SIG-M5 treated with dmso at 0.1 percent for 504 hours (cell line): ENCODE measurements around the gene RBMS3.
A peak's percentile ranks its signal among the peaks of the same experiment; 100 is the strongest.

Experiments
- DNase-seq: peaks from one replicate; lab custom pipeline; 2025; ENCODE audit not compliant: unreplicated experiment; lab: John Stamatoyannopoulos, UW

The RBMS3 gene

DNA sequence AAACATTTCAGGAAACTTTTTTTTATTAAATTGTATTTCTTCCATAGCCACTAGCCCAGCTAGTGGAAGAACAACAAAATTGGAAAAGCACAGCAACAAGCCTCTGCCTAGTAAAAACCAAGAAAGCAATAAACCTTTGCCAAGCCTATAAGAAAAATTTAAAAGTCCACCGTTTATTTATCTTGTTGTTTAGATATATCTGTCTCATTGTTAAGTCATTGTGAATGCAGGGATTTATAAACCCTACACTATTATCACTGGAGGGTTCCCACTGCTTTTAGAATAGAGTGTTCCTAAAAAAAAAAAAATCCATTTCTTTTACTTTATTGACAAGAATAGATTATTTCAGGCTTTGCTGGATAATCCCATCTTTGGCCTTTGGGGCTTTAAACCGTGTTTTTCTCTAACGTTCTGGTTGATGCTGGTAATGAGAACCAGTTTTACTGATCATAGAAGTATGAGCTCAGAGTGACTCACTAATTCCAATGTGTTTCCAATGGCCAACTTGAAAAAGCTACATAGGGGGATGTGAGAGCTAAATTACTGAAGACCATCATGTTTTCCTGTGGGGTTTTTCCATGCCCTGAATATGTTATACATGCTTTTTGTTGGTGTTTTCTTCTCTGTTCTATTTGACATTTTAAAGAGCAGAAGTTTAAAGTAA is 634.1 kb downstream of the RBMS3 start:
- no peak for DNase-seq

DNA sequence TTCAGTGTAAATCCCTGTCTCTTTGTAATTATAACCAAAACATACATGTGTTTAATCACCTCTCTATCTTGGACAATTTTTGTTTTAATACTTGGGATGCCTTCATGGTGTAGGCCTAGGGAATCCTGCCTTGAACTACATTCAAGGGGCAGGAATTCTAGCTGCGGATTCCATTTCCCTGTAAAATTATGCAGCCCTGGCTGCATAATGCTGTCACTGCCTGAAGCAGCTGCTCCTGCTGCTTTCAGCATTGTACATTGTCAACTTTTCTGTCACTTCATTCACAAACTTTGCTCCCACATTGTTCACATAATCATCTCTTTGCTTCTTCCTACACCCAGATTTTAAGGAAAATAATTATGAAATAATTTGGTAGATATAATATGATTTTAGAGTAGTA is 638.7 kb downstream of the RBMS3 start:
- DNase-seq: no peak

DNA sequence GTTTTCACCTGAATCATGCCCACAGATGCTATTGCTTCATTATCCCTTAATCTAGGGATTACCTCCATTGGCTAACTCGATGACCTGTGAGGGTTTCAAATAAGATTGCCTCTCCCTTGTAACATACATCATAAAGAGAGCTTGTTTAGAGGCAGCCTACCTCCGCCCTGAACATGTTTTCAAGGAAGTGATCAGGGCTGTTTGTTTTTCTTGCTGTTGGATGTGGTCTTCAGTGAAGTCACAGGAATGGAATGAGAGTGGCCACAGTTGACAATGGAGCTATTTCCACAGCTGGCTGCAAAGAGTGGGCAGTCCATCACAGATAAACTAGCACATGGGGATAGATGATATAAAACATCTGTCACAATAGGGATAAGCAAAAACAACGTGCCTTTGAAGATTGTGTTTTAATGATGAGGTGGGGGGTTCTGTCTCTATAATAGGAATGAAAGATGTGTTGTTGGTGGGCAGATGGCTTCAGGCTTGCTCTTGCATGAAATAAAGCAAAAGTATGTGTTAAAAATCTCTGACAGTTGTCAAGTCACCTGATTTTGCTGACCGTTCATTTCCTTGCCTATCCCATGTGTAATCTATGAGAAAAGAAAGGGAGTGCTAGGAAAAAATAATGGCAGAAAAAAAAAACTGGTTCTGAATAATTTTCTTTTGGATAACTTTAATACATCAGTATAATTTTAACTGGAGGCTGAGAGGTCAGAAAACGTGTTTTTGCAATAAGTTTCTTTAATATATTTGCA is 642.3 kb downstream of the RBMS3 start:
- no peak for DNase-seq

DNA sequence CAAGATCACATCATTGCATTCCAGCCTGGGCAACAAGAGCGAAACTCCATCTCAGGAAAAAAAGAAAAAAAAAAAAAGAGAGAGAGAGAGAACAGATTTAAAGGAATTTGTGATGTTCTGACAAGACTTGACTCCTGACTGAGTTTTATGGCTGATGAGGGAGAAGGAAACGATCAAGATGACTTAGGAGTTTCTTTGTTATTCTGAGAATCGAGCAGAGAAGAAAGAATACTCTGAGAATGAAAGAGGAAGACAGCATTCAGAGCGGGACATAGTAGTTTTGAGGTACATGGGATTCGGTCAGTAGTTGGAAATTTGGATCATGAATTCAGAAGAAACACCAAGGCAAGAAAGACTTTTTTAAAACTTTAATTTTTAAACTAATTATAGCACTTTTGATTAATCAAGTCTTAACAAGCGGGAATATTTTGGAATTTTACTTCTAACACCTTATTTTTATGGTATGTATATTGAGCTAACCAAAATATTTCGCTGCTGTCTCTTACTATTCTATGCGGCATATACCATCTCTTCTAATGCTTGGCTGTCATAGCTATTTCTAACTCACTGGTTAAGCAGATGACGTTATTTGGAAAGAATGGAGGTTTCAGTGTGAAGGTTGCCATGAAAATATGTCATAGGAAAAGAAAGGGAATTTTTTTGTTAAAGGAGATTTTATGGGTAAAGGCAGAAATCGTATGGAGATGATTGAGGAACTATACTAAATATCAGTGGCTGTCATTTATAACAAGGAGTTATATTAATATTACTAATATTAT is 644.1 kb downstream of the RBMS3 start:
- DNase-seq: no peak

DNA sequence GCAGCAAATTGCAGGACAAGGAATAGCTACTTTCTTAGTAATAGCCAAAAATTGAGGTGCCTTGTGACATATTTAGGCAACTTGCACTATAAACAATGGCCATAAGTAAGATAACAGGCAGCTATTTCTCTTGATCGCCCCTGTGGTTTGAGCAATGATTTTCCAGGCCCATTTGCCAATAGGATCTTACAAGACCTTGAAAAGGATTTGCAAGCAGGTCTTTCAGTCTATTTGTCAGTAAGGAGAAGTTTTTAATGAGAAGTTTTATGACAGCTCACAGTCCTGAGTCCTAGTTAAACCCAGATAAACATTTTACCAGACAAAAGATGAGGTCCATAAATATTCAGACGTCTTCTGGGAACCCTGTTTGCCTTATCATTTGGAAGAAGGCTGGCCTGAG is 645.5 kb downstream of the RBMS3 start:
- no peak for DNase-seq

- DNase-seq: no peak
These were observed 651.9 kb downstream of the RBMS3 start for GRCh38 chr3:29932696-29933325.

GRCh38 chr3:29933802-29934490 is 653.1 kb downstream of the RBMS3 start:
- no peak for DNase-seq

DNA sequence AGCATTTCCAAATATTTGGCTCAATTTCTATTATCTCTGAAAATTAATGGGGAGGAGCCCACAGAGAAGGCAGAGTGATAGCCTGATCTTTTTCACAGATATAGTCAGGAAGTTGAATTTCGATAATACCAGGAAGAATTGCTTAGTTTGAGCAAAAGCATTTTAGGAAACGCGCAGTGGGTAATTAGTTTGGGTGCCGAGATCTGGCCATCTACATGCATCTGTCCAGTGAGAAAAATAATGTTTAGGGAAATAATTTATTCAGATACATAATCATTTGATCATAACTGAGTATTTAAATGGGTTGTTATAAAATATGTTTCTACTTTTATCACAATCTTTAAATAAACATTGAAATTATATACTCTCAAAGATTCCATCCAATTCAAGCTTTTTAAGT is 653.9 kb downstream of the RBMS3 start:
- DNase-seq: no peak

- no peak for DNase-seq
These were observed 655.2 kb downstream of the RBMS3 start for GRCh38 chr3:29936054-29936453.

DNA sequence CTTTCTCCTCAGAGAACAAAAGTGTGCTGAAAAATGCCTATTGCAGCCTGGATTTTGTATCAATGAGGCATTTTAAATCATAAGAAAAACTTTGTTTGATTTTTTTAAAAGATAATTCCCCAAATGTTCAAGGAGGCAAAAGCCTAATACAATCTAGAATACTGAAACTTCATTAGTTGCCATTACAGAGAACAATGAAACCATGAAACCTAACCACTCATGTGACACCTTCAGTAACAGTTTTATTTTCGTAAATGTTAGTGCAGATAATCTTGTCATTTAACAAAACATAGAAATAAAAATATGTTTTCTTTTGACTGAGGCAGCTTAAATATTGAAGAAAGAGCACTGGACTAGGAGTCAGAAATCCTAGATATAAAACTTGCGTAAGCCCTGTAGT is 655.9 kb downstream of the RBMS3 start:
- no peak for DNase-seq

- peak; percentile 10 for DNase-seq
These were observed 656.3 kb downstream of the RBMS3 start for GRCh38 chr3:29937185-29937584.

DNA sequence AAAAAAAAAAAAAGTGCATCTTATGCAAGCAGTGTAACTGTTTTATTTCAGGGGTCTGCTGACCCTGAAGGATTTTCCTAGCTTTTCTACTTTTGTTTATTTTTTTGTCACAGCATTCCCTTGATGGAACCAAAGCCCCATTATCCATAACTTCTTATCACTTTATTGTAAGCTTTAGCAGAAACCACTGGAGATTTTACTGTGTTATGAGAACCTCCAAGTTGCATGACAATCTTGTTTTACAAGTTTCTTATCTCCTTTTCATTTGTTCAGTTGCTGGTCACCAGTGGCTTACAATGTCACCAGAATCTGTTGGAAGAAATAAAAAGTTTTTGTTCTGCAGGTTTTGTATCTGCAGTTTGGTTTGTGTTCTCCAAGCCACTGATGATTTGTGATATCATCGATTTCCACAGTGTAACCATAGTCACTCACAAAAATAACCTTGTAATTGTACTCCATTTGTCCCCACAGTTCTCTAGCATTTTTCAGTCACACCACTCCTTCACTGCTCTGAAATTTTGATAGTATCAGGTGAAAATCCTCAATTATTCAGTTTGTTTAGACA is 660.0 kb downstream of the RBMS3 start:
- DNase-seq: no peak

GRCh38 chr3:29942297-29942696 is 661.4 kb downstream of the RBMS3 start:
- DNase-seq: no peak

GRCh38 chr3:29949131-29949530 is 668.3 kb downstream of the RBMS3 start:
- DNase-seq: no peak

GRCh38 chr3:29949940-29950616 is 669.2 kb downstream of the RBMS3 start:
- DNase-seq: no peak

DNA sequence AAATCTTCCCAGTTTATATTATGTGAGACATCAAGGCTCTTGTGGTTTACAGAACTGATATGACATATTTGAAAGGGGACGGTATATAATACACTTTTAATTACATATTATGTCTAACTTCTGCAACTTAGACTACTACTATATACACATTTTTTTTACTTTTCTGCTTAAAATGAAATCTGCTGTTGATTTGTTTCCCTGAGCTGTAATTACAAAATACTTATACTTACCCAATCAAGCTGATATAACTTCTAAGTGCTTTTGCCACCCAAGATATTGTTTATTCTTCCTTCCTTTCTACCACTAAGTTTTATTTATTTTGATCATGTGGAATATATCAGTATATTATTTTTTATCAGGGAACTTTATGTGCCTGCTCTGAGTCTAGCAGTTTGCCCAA is 671.6 kb downstream of the RBMS3 start:
- DNase-seq: no peak

DNA sequence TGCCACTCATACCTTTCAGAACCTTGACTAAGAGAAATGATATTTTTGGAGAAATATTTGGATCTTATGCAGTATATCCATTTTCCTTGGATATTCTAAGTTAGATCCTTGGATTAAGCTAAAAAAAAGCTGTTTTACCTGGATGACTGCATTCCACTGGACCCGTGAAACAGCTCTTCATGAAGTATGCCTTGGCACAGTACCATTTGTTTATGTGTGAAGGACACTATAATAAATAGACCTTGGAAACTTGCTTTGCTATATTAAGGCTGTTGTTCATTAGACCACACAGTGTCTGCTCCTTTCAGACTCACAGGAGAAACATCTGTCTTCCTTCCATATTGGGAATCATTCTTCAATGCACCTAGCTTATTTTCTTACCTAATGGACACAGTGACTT is 674.5 kb downstream of the RBMS3 start:
- DNase-seq: no peak

DNA sequence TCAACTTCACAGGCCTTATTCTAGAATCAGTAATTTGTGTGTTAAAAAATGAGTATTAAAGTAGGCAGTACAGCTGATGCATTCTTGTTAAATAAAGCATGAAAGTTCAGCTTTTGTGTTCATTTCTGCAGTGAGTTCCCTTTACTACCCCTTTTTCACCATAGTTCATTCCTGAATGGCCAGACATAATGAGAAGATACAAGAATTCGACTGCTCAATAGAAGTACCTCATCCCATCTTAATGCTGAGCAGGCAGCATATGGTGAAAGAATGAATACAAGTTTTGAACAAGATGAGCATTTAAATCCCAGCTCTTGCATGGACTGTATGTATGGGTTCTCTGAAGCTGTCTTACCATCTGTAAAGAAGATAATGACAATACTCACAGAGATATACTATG is 677.9 kb downstream of the RBMS3 start:
- no peak for DNase-seq

DNA sequence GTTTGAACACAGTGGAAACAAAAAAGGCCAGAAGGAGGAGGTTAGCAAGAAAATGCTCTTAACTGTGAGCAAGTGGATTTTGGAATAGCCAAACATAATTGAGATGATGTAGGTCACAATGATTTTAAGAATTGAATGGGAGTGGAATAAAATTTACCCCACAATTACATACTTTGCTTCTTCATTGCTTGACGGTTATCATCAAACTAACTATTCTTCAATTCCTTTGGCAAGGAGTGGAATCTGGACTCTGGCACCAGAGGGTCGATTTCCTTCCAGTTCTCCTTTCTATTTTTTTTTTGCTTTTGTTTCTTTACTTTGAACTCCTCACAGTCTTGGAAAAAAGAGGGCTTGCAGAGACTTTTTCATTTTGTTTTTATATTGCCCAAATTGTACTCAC is 691.0 kb downstream of the RBMS3 start:
- no peak for DNase-seq

GRCh38 chr3:29972320-29972993 is 691.6 kb downstream of the RBMS3 start:
- no peak for DNase-seq
